Activated naive CD8-positive, alpha-beta T cell treated with anti-CD3 and anti-CD28 coated beads, Interleukin-2, amount 50 U/mL, for 16 hours (primary cell): ENCODE data around the gene LRRN2.
"Not testable (repeated sequence)": the region's sequence is repeated elsewhere in the genome, so short reads cannot be mapped to it uniquely, and the experiment has no call there.

Experiments used
- DNase-seq: peaks from one replicate; pipeline ENCODE4 v3.0.0-alpha.2; 2020; ENCODE audit warnings: low read depth, low spot score

The LRRN2 gene

DNA sequence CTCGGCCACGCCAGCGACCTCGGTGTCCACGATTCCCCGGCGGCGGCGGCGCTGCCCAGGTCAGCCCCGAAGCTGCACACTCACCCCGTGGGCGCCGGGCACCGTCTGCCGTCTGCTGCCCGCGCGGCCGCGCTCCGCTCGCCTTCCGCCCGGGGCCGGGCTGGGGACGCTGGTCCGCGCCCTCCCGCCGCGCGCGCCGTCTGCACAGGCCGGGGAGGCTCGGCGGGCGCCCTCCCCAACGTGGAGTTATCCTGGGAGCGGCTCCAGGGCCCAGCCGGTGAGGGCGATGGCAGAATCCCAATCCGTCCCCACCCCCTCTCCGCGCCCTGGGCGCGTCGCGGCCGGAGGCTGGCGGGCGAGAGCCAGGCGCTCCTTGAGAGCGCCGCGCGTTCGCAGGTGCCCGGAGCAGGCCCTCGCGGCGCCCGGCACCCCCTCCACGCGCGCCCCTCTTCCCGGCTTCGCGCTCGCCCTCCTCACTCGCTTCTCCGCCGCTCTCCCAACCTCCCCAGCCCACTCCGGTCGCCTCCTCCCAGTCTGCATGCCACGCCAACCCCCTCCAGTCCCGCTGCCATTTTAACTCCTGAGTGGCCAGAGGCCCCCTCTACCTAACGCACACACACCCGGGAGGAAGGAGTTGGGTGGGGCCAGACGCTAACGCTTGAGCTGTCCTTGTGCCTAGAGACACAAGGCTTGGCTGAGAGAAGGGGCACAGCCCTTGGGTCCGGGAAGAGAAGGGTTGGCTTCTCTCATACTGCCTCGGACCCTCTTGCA, at the start of gene LRRN2:
Gene LRRN2 (minus strand): TSS at position 503 of the 771 bp plus-strand sequence. CDS start 65,746 bp downstream, outside the sequence.
- no peak for DNase-seq

DNA sequence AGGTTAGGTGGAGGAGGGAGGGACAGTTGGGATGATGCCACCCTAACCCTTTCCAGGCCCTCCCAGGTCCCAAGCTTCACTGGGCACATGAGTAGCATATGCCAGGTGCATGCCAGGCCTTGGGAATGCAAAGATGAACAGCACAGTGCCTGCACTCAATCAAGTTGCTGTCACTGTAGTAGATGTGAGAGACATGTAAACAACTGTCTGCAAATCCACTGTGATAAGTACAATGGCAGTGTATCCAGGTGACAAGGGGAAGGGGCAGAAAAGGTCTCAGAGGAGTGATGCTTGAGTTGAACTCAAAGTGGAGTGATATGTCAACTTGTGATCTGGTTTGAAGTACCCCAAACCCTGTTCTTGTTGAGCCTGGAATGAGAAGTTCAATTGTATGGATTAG, 49.5 kb upstream of the LRRN2 start:
- DNase-seq, result no peak

GRCh38 chr1:204733869-204734596, 48.5 kb upstream of the LRRN2 start:
- no peak for DNase-seq

GRCh38 chr1:204733289-204733688, 47.8 kb upstream of the LRRN2 start:
- no peak for DNase-seq

DNA sequence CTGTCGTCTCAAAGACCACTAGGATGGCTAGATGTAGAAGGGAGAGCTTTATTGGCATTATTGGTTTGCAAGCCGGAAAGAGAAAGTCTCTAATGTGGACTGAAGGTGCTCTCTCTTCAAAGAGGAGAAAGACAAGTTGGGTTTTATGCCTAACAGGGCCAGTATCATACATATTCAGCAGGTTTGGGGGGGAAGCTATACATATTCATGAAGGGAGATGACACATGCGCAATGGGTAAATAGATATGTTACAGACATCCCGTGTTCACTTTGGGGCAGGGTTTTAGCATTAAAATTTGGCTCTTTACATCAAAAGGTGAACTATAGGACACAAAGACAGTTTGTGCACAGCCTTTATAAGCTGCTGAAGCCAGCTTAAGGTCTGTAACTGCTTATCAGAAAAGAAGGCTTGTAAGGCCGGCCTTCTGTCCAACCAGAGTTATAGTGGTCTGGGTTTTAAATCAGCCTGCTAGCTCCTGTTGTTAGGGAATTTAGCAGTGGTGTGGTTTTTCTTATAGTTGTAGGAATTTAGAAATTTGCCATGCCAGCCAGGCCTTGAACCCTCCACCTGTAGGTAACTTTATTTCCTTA, 46.5 kb upstream of the LRRN2 start:
- DNase-seq, result no peak

- DNase-seq, result no peak
Measured at GRCh38 chr1:204731509-204731908, 46.0 kb upstream of the LRRN2 start.

DNA sequence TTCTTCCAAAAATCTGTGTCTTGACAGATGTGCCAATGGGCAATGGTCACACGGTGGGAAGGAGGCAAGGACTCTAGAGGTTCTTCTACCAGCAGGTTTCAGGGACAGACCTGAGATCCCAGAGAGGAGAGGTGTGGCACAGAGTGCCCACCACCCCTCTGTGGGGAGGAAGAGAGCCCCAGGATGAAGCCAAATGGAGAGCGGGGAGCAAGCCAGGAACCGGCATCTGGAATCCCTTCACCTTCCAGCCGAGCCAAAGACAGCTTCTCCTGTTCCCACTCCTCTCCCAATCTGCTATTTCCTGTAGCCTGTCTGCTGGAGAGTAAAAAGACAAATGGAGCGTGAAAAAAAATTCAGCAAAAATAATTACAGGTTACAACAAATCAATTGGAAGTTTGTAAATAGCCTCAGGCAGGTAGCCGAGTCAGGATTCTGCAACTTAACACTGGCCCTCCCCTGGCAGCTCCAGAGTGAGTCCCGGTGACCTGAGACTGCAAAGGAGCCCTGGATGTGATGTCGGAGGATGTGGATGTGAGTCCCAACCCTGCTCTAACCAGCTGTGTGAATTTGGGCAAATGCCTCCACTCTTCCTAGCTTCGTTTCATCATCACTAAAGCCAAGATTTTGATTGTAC, 45.4 kb upstream of the LRRN2 start:
- DNase-seq, result no peak

GRCh38 chr1:204729516-204729915, 44.0 kb upstream of the LRRN2 start:
- no peak for DNase-seq

- DNase-seq, result no peak
Measured at GRCh38 chr1:204728456-204728855, 42.9 kb upstream of the LRRN2 start.

GRCh38 chr1:204728045-204728444, 42.5 kb upstream of the LRRN2 start:
- DNase-seq, result no peak

- not testable (repeated sequence) for DNase-seq
Measured at GRCh38 chr1:204727438-204727837, 41.9 kb upstream of the LRRN2 start.

- DNase-seq, result no peak
Measured at GRCh38 chr1:204726478-204726877, 40.9 kb upstream of the LRRN2 start.

GRCh38 chr1:204725821-204726448, 40.4 kb upstream of the LRRN2 start:
- DNase-seq, result no peak

- no peak for DNase-seq
Measured at GRCh38 chr1:204723131-204723787, 37.7 kb upstream of the LRRN2 start.

GRCh38 chr1:204721373-204722055, 36.0 kb upstream of the LRRN2 start:
- no peak for DNase-seq

DNA sequence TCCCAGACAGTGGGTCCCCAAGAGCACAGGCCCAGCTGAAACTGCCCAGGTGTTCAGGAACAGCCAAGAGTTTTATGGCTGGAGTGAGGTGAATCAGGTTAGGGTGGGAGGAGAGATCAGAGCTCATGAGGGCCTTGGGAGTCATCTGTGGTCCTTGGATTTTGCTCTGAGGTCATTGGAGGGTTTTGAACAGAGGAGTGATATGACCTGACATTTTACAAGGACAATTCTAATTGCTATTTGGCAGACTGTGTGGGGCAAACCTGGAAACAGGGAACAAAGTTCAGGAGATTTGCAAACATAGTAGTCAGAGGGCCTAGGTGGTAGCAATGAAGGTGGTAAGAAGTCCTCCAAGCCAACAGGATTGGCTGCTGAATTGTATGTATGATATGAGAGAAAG, 31.1 kb upstream of the LRRN2 start:
- no peak for DNase-seq

DNA sequence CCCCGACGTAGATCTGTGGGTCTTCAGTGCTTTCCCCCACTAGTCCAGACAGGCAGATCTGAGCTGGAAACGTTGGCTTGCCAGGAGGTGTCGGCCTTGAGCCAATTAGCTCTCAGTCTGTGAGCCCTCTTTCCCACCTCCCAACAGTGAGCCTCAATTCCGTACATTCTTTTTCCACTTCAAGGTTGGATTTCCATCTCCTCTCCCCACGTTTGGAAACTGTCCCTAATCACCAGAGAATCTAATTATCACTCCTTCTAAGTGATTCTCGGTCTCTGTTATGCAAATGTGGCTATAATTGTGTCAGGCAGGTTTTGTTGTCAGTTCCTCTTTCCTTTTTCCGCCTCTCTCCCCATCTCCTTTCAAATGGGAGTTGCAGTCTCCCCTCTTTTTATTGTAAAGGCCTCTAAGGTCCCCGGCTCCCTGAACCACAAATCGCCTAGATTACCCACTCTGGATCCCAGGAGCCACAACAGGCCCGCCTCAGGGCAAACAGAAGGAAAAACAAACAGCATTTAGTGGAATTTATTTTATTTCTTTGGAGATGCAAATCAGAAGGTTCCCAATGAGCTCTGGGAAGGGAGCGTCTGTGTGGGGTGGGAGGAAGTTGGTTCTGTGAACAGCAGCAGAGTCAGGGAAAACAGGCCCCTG, 29.4 kb upstream of the LRRN2 start:
- DNase-seq, result no peak

DNA sequence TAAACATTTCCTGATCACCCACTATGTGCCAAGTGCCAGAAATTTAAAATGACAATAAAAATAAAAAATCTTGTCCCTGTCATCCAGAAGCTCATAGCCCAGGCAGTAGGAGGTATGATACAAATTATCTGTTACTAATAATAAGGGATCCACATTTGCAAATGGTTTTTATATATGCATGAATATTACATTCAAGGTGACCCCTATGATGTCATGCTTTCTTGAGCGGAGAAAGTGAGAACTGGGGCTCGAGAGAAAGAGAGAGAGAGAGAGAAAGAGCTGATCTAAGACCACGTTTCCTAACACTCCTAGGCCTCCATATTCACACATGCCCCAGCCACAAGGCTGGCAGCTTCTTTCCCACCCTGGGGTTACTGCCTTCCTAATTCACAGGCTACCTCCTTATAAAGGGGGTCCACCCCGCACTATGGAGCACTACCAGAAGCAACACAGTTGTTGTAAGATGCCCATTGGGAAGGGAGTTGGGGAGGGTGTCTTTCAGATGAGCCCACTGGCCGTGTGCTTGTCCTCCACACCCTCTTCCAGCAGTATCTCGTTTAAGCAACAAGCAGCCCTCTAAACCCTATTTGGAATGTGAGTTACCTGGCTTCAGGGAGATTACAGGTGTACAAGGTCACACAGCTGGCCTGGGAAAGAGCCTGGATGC, 28.8 kb upstream of the LRRN2 start:
- no peak for DNase-seq

DNA sequence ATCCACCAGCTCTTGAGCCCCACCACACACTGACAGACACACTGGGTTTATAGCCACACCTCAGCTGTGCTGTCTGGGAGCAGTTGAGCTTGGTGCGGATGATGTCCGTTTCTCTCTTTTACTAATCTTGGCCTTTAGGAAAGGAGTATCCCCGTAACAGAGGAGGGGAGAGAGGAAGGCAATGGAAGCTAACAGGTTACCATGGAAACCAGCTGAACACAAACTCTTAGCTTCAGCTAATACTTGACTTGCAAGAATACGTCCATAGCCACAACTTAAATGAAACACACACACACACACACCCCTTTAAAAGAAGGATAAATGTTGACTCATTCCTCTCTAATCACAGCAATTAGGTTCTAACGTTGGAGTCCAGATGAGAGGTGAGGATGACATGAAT, 28.0 kb upstream of the LRRN2 start:
- no peak for DNase-seq
